ENCODE measurements around the gene SNX11. TPM values are rescaled to one million over a fixed set of nuclear protein-coding genes. Genes with fewer than 3 reads are reported as not detected.

The SNX11 gene
- total RNA-seq, 2 donors from 2014 or later: 30.5 to 30.6 TPM

- no peaks in the 10 kb centered on the region for H3K27me3 Mint-ChIP-seq (ENCODE audit: low read depth)
- H3K4me3 Mint-ChIP-seq: peak overlapping the region; percentile 74 to 100
- H3K4me1 Mint-ChIP-seq (ENCODE audit: low read depth): peaks cover 59% of the 10 kb centered on the region
- DNase-seq (no peak), ATAC-seq (replicated peaks in 1 of 2) (no peak)
- peaks cover 7% of the 10 kb centered on the region in 2 donors for H3K36me3 Mint-ChIP-seq (ENCODE audit: insufficient read depth in 2 of 2)
- peaks cover 3 to 5% of the 10 kb centered on the region in 2 donors for H3K9me3 Mint-ChIP-seq
- peak overlapping the region; percentile 77 for H3K27ac Mint-ChIP-seq
These were observed 5.4 kb upstream of the SNX11 start for GRCh38 chr17:48102043-48102750.

DNA sequence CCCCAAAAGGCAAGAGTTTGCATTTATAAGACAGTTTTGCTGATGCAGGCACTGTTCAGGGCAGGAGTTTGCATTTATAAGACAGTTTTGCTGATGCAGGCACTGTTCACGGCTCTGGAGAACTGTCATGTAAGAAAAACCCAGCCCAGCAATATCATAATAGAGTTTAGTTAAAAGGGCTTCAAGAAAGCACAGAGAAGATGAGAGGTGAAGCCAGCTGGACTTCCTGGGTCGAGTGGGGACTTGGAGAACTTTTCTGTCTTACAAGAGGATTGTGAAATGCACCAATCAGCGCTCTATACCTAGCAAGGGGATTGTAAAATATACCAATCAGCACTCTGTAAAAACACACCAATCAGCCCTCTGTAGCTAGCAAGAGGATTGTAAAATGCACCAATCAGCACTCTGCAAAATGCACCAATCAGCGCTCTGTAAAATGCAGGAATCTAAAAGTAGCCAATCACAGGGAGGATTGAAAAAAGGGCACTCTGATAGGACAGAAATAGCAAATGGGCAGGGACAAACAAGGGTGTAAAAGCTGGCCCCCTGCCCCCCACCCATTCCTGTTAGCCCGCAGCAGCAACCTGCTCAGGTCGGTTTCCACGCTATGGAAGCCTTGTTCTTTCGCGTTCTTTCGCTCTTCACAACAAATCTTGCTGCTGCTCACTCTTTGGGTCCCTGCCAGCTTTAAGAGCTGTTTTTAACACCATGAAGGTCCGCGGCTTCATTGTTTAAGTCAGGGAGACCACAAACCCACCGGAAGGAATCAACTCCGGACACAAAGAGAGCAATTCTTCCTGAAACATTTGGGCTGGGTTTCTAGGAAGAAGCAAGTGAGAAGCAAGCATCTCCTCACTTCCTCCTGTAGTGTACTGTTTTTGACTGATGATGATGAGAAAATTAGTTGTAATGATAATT, 4.5 kb upstream of the SNX11 start:
- DNase-seq: peak; percentile 17 to 36
- Mint-ChIP-seq H3K4me1 (ENCODE audit: low read depth) (peaks cover 64% of the 10 kb centered on the region), H3K36me3 (ENCODE audit: insufficient read depth in 2 of 2) (peaks cover 8 to 10% of the 10 kb centered on the region in 2 donors), H3K27me3 (ENCODE audit: low read depth) (no peaks in the 10 kb centered on the region), H3K4me3 (peak overlapping the region; percentile 32 to 64), H3K27ac (no peak overlapping the region), H3K9me3 (peaks cover 3 to 5% of the 10 kb centered on the region in 2 donors)
- no peak for ATAC-seq (replicated peaks in 1 of 2)

- DNase-seq (no peak), ATAC-seq (replicated peaks in 1 of 2) (no peak)
- no peak overlapping the region for H3K27ac Mint-ChIP-seq
- no peaks in the 10 kb centered on the region for H3K27me3 Mint-ChIP-seq (ENCODE audit: low read depth)
- H3K9me3 Mint-ChIP-seq: peaks cover 3 to 5% of the 10 kb centered on the region in 2 donors
- peaks cover 72% of the 10 kb centered on the region for H3K4me1 Mint-ChIP-seq (ENCODE audit: low read depth)
- peak overlapping the region in 1 of 2 donors; percentile 38 for H3K4me3 Mint-ChIP-seq
- peaks cover 7 to 9% of the 10 kb centered on the region in 2 donors for H3K36me3 Mint-ChIP-seq (ENCODE audit: insufficient read depth in 2 of 2)
These were observed 3.1 kb upstream of the SNX11 start for GRCh38 chr17:48104440-48104839.

DNA sequence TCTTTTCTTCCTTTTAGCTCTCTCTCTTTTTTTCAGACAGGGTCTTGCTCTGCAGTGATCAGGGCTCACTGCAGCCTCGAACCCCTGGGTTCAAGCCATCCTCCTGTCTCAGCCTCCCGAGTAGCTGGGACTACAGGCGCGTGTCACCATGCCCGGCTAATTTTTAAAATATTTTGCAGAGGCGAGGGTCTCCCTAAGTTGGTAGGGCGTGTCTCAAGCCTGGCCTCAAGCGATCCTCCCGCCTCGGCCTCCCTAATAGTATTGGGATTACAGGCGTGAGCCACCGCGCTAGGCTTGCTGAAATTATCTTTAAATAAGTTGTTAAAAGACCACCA, 797 bp upstream of the SNX11 start:
- ATAC-seq (replicated peaks in 1 of 2): no peak
- Mint-ChIP-seq H3K27ac (peak overlapping the region; percentile 99), H3K4me1 (ENCODE audit: low read depth) (peaks cover 72% of the 10 kb centered on the region), H3K9me3 (peaks cover 4 to 5% of the 10 kb centered on the region in 2 donors), H3K36me3 (ENCODE audit: insufficient read depth in 2 of 2) (peaks cover 7 to 10% of the 10 kb centered on the region in 2 donors), H3K4me3 (peak overlapping the region; percentile 98 to 99), H3K27me3 (ENCODE audit: low read depth) (no peaks in the 10 kb centered on the region)
- DNase-seq: no peak

- Mint-ChIP-seq H3K27me3 (ENCODE audit: low read depth) (no peaks in the 10 kb centered on the region), H3K4me3 (peak overlapping the region; percentile 66 to 99), H3K4me1 (ENCODE audit: low read depth) (peaks cover 71% of the 10 kb centered on the region), H3K36me3 (ENCODE audit: insufficient read depth in 2 of 2) (peaks cover 4 to 22% of the 10 kb centered on the region in 2 donors), H3K27ac (peak overlapping the region; percentile 79), H3K9me3 (peaks cover 0 to 5% of the 10 kb centered on the region in 2 donors)
- DNase-seq (no peak), ATAC-seq (replicated peaks in 1 of 2) (no peak)
These were observed 3.2 kb downstream of the SNX11 start for GRCh38 chr17:48110761-48111160.

DNA sequence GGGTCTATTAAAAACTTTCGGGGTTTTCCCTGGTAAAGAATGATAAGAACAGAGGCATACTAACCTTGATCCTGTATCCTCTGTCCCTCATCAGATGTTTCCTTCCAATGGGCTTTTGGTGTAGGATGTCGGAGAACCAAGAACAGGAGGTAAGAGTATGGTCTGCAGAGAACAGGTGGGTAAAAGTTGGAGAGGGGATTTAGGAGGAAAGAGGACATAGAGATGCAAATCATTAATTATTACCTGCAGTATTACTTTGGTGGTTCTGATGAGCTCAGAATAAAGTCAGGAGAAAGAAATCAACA, 4.3 kb downstream of the SNX11 start:
- Mint-ChIP-seq H3K27me3 (ENCODE audit: low read depth) (no peaks in the 10 kb centered on the region), H3K36me3 (ENCODE audit: insufficient read depth in 2 of 2) (peaks cover 4 to 23% of the 10 kb centered on the region in 2 donors), H3K4me1 (ENCODE audit: low read depth) (peaks cover 64% of the 10 kb centered on the region), H3K9me3 (peaks cover 0 to 5% of the 10 kb centered on the region in 2 donors), H3K4me3 (peak overlapping the region; percentile 66 to 99), H3K27ac (peak overlapping the region; percentile 79)
- no peak for DNase-seq
- no peak for ATAC-seq (replicated peaks in 1 of 2)

DNA sequence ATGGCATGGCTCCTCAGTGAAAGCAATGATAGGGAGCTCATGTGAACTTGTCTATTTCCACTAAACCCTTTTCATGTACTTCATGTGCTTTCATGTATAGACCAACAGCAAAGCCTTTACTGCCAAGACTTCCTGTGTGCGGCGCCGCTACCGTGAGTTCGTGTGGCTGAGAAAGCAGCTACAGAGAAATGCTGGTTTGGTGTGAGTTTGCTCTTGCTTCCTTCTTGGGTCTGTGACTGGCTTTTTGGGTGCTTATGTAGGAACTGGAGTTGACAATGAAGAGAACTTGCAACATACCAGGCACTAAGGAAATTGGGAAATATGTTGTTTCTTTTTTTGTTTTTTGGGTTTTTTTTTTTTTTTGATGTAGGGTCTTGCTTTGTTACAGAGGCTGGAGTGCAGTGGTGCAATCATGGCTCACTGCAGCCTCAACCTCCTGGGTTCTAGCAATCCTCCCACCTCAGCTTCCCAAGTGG, 5.7 kb downstream of the SNX11 start:
- peaks cover 55% of the 10 kb centered on the region for H3K4me1 Mint-ChIP-seq (ENCODE audit: low read depth)
- peak; percentile 42 to 52 for DNase-seq
- peak; percentile 71 to 78 for ATAC-seq (replicated peaks in 1 of 2)
- peaks cover 0 to 5% of the 10 kb centered on the region in 2 donors for H3K9me3 Mint-ChIP-seq
- H3K36me3 Mint-ChIP-seq (ENCODE audit: insufficient read depth in 2 of 2): peaks cover 2 to 20% of the 10 kb centered on the region in 2 donors
- peak overlapping the region; percentile 59 to 62 for H3K4me3 Mint-ChIP-seq
- H3K27ac Mint-ChIP-seq: peak overlapping the region; percentile 79
- H3K27me3 Mint-ChIP-seq (ENCODE audit: low read depth): no peaks in the 10 kb centered on the region

GRCh38 chr17:48121923-48122664, 14.5 kb downstream of the SNX11 start:
- Mint-ChIP-seq H3K9me3 (no peaks in the 10 kb centered on the region), H3K4me3 (no peak overlapping the region), H3K27me3 (ENCODE audit: low read depth) (no peaks in the 10 kb centered on the region), H3K27ac (no peak overlapping the region), H3K36me3 (ENCODE audit: insufficient read depth in 2 of 2) (peaks cover 0 to 17% of the 10 kb centered on the region in 2 donors), H3K4me1 (ENCODE audit: low read depth) (peaks cover 6% of the 10 kb centered on the region)
- DNase-seq: no peak
- ATAC-seq (replicated peaks in 1 of 2): no peak

DNA sequence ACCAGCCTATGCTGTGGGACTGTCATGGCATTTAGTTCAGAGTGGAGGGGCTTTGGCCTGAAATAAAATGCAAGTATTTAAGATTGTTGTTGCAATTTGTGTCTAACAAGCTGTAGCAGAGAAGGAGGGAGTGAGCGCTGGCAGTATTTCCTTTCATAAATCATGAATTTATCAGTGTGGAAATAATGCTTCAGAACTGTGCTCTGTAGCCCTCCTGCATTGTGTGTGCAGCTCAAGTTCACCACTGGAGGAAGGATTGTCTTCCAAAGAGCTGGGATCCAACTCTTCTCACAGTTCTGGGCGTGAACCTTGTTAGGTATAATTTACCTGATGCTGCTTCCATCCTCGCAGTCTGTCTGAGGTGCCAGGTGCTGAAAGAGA, 15.1 kb downstream of the SNX11 start:
- ATAC-seq (replicated peaks in 1 of 2) (no peak), DNase-seq (no peak)
- no peak overlapping the region for H3K4me3 Mint-ChIP-seq
- no peaks in the 10 kb centered on the region for H3K27me3 Mint-ChIP-seq (ENCODE audit: low read depth)
- no peak overlapping the region for H3K27ac Mint-ChIP-seq
- no peaks in the 10 kb centered on the region for H3K9me3 Mint-ChIP-seq
- H3K36me3 Mint-ChIP-seq (ENCODE audit: insufficient read depth in 2 of 2): peaks cover 0 to 17% of the 10 kb centered on the region in 2 donors
- peaks cover 6% of the 10 kb centered on the region for H3K4me1 Mint-ChIP-seq (ENCODE audit: low read depth)

GRCh38 chr17:48123111-48123510, 15.5 kb downstream of the SNX11 start:
- H3K9me3 Mint-ChIP-seq: no peaks in the 10 kb centered on the region
- H3K27me3 Mint-ChIP-seq (ENCODE audit: low read depth): no peaks in the 10 kb centered on the region
- DNase-seq (no peak), ATAC-seq (replicated peaks in 1 of 2) (no peak)
- H3K36me3 Mint-ChIP-seq (ENCODE audit: insufficient read depth in 2 of 2): peaks cover 0 to 17% of the 10 kb centered on the region in 2 donors
- peak overlapping the region; percentile 61 for H3K27ac Mint-ChIP-seq
- H3K4me3 Mint-ChIP-seq: no peak overlapping the region
- H3K4me1 Mint-ChIP-seq (ENCODE audit: low read depth): peaks cover 6% of the 10 kb centered on the region

DNA sequence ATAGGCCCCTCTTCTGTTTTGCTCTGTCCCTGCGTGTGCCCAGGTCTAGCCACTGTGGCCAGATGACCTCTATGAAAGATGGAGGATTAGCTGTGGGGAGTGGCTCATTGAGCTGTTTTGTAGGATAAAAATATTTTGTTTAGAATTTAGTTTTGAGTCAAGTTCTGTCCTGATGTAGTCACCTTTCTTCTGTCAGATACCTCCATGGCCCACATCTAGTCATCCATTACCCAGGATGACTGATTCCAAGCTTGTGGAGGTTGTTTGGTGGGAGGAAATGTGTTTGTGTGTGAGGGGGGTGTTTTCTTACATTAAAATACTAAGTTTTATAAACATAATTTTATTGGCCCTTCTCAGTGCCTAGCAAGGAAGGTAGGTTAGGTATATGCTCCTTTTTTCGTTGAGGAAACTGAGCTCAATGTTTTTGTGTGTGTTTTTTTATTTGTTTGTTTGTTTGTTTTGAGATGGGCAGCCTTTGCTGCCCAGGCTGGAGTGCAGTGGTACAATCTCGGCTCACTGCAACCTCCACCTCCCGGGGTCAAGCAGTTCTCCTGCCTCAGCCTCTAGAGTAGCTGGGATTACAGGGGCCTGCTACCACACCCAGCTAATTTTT, 16.3 kb downstream of the SNX11 start:
- peaks cover 6% of the 10 kb centered on the region for H3K4me1 Mint-ChIP-seq (ENCODE audit: low read depth)
- peaks cover 0 to 15% of the 10 kb centered on the region in 2 donors for H3K36me3 Mint-ChIP-seq (ENCODE audit: insufficient read depth in 2 of 2)
- no peaks in the 10 kb centered on the region for H3K27me3 Mint-ChIP-seq (ENCODE audit: low read depth)
- no peak overlapping the region for H3K4me3 Mint-ChIP-seq
- H3K27ac Mint-ChIP-seq: peak overlapping the region; percentile 61
- no peak for DNase-seq
- no peaks in the 10 kb centered on the region for H3K9me3 Mint-ChIP-seq
- ATAC-seq (replicated peaks in 1 of 2): peak; percentile 69 to 86

- DNase-seq: no peak
- H3K4me1 Mint-ChIP-seq (ENCODE audit: low read depth): peaks cover 6% of the 10 kb centered on the region
- no peaks in the 10 kb centered on the region for H3K27me3 Mint-ChIP-seq (ENCODE audit: low read depth)
- peak overlapping the region; percentile 50 for H3K27ac Mint-ChIP-seq
- ATAC-seq (replicated peaks in 1 of 2): no peak
- H3K36me3 Mint-ChIP-seq (ENCODE audit: insufficient read depth in 2 of 2): peaks cover 0 to 9% of the 10 kb centered on the region in 2 donors
- no peaks in the 10 kb centered on the region for H3K9me3 Mint-ChIP-seq
- H3K4me3 Mint-ChIP-seq: no peak overlapping the region
These were observed 18.4 kb downstream of the SNX11 start for GRCh38 chr17:48125829-48126531.

All from activated T-cell treated with anti-CD3 and anti-CD28 coated beads, Interleukin-2, amount 50 U/mL, for 72 hours (primary cell).